Glutamatergic neuron (in vitro differentiated cells): ENCODE results near the gene ADAMTS1. TPM values are rescaled to one million over a fixed set of nuclear protein-coding genes. Genes with fewer than 3 reads are reported as not detected.

Experiments
- DNase-seq: peaks from one replicate; pipeline ENCODE4 v3.0.0; 2022
- H3K27ac Mint-ChIP-seq: one replicate; pipeline ENCODE4 v1.8.0; 2020; ENCODE audit warnings: mild to moderate bottlenecking, mixed read lengths, inconsistent platforms; ENCODE audit not compliant: unreplicated experiment
- H3K27me3 Mint-ChIP-seq: one replicate; pipeline ENCODE4 v1.8.0; 2020; ENCODE audit warnings: mild to moderate bottlenecking, moderate library complexity, mixed read lengths, inconsistent platforms; ENCODE audit not compliant: unreplicated experiment
- H3K36me3 Mint-ChIP-seq: one replicate; pipeline ENCODE4 v1.8.0; 2020; ENCODE audit warnings: mild to moderate bottlenecking, mixed read lengths, inconsistent platforms; ENCODE audit not compliant: unreplicated experiment
- H3K4me1 Mint-ChIP-seq: one replicate; pipeline ENCODE4 v1.8.0; 2020; ENCODE audit warnings: mild to moderate bottlenecking, low read depth, mixed read lengths, inconsistent platforms; ENCODE audit not compliant: unreplicated experiment
- H3K4me3 Mint-ChIP-seq: one replicate; pipeline ENCODE4 v1.8.0; 2020; ENCODE audit warnings: mild to moderate bottlenecking, mixed read lengths, inconsistent platforms; ENCODE audit not compliant: unreplicated experiment
- H3K9me3 Mint-ChIP-seq: one replicate; pipeline ENCODE4 v1.8.0; 2020; ENCODE audit warnings: mild to moderate bottlenecking, moderate library complexity, mixed read lengths, inconsistent platforms; ENCODE audit not compliant: unreplicated experiment
- total RNA-seq: library from RNA; stranded (reverse); fragmentation: NEBNext Ultra II Directional; extraction: Animal tissue kit (Norgen Biotek cat#: 25700); gene quantifications from one replicate; pipeline ENCODE4 v1.2.1, GENCODE V29; 2021; ENCODE audit not compliant: unreplicated experiment
- TF ChIP-seq, protein P1 (sequence below): fragments of 200-600 bp; sonication (generic); IDR thresholded peaks from one replicate; pipeline ENCODE4 v1.5.0; 2021; ENCODE audit not compliant: partially characterized antibody, unreplicated experiment

ADAMTS1 gene
- total RNA-seq, 1 donor from 2014 or later: 1.1 TPM

DNA sequence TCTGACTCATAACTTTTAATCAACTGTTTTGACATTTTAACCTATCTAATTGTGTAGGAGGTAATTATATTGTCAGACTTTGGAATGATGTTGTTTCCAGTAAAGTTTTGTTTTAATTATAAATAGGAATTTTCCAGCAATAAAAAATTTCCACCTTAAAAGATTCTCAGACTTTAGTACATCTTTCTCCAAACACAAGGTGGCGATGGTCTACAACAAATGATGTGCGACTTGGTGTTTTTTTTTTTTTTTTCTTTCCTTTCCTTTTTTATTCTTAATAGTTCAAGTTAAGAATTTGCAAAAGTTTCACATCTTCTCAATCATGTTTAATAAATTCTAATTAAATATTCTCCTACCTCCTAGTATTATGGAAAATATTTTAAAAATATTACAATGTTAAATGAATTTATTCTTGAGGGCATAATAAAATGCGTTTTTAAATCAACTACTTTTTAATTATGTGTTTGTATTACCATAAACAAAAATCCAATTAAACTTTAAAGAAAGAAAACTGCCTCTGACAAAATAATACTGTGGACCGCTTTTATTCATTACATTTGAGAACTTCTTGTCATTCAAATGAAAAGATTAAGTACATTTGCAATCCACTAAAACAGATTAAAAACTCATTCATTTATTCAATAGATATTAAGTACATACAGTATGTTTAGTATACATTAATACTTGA is 4.4 kb upstream of the ADAMTS1 start:
- no peak for DNase-seq
- TF ChIP-seq, protein P1, sequence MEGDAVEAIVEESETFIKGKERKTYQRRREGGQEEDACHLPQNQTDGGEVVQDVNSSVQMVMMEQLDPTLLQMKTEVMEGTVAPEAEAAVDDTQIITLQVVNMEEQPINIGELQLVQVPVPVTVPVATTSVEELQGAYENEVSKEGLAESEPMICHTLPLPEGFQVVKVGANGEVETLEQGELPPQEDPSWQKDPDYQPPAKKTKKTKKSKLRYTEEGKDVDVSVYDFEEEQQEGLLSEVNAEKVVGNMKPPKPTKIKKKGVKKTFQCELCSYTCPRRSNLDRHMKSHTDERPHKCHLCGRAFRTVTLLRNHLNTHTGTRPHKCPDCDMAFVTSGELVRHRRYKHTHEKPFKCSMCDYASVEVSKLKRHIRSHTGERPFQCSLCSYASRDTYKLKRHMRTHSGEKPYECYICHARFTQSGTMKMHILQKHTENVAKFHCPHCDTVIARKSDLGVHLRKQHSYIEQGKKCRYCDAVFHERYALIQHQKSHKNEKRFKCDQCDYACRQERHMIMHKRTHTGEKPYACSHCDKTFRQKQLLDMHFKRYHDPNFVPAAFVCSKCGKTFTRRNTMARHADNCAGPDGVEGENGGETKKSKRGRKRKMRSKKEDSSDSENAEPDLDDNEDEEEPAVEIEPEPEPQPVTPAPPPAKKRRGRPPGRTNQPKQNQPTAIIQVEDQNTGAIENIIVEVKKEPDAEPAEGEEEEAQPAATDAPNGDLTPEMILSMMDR: peak; percentile 37
- Mint-ChIP-seq H3K27ac (no peak overlapping the region), H3K4me3 (no peak overlapping the region), H3K9me3 (peaks cover 2% of the 10 kb centered on the region), H3K27me3 (peaks cover 10% of the 10 kb centered on the region), H3K4me1 (peaks cover 2% of the 10 kb centered on the region), H3K36me3 (no peaks in the 10 kb centered on the region)

DNA sequence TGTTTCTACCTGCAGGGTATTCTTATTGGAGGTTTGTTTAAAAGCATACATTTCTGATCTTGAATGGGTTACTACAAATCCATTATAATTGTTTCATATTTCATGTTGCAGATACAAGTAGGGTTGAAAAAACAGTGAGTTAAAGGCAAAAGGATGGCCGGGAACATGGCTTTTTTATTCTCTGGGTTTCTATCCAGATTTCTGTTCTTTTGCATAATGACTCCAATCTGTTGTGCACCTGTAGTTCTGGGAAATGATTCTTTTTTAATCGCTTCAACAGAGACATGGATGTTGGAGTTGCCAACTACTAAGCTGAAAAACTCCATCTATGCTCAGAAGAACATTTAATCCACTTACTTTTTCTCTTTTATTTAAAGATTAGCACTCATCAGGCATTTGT is 2.7 kb upstream of the ADAMTS1 start:
- TF ChIP-seq, protein P1: no peak
- Mint-ChIP-seq H3K27me3 (peaks cover 19% of the 10 kb centered on the region), H3K36me3 (no peaks in the 10 kb centered on the region), H3K4me3 (no peak overlapping the region), H3K4me1 (peaks cover 4% of the 10 kb centered on the region), H3K9me3 (peaks cover 6% of the 10 kb centered on the region), H3K27ac (no peak overlapping the region)
- DNase-seq: no peak

- Mint-ChIP-seq H3K27me3 (peaks cover 19% of the 10 kb centered on the region), H3K27ac (no peak overlapping the region), H3K9me3 (peaks cover 6% of the 10 kb centered on the region), H3K4me3 (peak overlapping the region; percentile 92), H3K4me1 (peaks cover 3% of the 10 kb centered on the region), H3K36me3 (no peaks in the 10 kb centered on the region)
- TF ChIP-seq, protein P1: no peak
- no peak for DNase-seq
Measured at GRCh38 chr21:26847002-26847401, 1.8 kb upstream of the ADAMTS1 start.

DNA sequence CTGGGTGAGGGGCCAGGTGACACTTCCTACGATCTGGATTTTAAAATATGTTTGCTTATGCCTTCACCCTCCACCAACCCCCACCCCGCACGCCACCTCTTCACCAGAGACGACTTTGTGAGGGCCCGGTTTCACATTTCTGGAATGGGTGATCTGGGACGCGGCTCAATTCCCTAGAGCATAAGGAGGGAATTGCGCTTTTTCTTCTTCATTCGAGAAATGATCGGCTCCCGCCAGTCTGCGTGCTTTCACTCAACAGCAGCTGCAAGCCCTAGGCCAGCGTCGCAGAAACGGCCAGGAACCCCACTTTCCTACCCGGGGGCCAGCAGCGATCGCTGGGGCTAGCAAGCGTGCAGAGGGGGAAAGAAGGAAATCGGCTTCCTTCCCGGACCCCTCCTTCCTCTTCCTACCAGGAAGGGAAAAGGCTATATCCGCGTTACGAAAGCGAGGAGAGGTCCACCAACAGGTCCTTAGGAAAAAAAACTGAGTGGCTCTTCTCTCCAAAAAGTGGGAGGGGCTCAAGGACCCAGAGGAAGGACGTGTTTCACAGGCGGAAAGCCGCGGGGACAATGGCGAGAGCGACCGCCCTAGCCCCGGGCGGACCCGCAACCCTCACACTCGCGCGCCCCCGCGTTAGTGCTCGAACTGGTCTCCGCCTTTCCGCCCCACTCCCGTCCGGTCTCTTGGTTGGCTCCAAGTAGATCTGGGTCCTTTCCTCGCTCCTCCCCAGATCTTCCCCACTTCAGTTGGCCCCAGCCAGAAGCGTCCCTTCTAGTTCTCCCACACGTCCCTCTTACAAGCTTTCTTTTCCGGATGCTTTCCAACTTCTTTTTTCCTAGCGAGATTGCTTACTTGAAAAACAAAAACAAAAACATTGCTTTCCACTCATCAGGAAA is 1.1 kb upstream of the ADAMTS1 start:
- peak overlapping the region; percentile 92 for H3K4me3 Mint-ChIP-seq
- H3K9me3 Mint-ChIP-seq: peaks cover 6% of the 10 kb centered on the region
- DNase-seq: peak; percentile 58
- peak overlapping the region; percentile 59 for H3K27ac Mint-ChIP-seq
- peaks cover 19% of the 10 kb centered on the region for H3K27me3 Mint-ChIP-seq
- peaks cover 3% of the 10 kb centered on the region for H3K4me1 Mint-ChIP-seq
- TF ChIP-seq, protein P1: no peak
- H3K36me3 Mint-ChIP-seq: no peaks in the 10 kb centered on the region

DNA sequence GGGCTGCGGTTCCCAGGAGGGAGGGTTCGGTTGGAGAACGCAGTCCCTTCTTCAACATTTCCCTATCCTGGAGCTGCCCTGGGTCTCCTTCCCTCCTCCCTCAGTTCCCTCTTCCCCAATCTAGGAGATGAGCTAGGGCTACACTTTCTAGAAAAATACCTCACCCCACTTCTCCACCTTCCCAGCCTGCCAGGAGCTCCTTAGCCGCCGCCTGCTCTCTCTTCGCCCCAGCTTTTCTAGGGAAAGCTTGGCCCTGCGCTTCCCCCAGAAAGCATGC is 488 bp upstream of the ADAMTS1 start:
- peaks cover 3% of the 10 kb centered on the region for H3K4me1 Mint-ChIP-seq
- peak overlapping the region; percentile 59 for H3K27ac Mint-ChIP-seq
- H3K9me3 Mint-ChIP-seq: peaks cover 6% of the 10 kb centered on the region
- H3K4me3 Mint-ChIP-seq: peak overlapping the region; percentile 92
- TF ChIP-seq, protein P1: no peak
- DNase-seq: no peak
- H3K36me3 Mint-ChIP-seq: no peaks in the 10 kb centered on the region
- peaks cover 19% of the 10 kb centered on the region for H3K27me3 Mint-ChIP-seq
